IPS-NIHi7 (cell line): ENCODE results near the gene TFG.
"Not testable (repeated sequence)": the region's sequence is repeated elsewhere in the genome, so short reads cannot be mapped to it uniquely, and the experiment has no call there.

Experiments
- DNase-seq: peaks from one replicate; pipeline ENCODE4 v3.0.0; 2012; ENCODE audit warnings: mixed read lengths; ENCODE audit errors: extremely low spot score

TFG gene

DNA sequence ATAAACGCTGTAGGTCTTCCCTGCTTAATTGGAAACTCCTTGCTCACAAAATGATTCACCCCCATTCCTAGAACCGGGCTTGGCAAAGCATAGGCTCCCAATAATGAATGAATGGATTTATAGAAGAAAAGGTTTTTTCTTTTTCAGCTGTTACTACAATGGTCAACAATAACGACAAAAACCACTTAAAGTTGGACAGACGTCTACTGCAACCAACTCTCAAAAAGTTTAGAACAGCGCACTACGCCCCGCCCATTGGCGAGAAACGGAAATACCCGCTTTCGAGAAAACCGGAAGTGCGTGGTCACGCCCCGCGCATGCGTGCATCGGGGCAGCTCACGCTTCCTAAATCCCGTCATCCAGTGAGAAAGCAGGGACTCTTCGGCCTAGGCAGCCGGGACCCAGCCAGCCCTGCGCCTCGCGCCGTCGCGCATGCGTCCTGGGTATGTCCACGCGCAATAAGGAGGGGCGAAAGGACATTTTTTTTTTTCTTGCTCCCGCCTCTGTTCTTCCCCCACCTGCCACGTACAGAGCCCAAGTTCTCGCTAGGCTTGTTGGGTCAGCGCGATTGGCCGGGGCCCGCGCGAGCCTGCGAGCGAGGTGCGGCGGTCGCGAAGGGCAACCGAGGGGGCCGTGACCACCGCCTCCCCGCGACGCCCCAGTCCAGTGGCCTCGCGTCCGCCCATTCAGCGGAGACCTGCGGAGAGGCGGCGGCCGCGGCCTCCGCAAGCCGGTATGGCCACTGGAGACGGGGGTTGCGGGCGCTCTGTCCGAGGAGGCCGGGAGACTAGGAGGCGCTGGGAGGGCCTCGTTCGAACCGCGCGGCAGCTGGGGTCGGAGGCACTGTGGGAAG lies at the start of gene TFG:
Gene TFG, plus strand, starts transcription at position 506 of the 853 bp plus-strand sequence. CDS start 4,192 bp downstream, outside the sequence.
- peak; percentile 99 for DNase-seq

DNA sequence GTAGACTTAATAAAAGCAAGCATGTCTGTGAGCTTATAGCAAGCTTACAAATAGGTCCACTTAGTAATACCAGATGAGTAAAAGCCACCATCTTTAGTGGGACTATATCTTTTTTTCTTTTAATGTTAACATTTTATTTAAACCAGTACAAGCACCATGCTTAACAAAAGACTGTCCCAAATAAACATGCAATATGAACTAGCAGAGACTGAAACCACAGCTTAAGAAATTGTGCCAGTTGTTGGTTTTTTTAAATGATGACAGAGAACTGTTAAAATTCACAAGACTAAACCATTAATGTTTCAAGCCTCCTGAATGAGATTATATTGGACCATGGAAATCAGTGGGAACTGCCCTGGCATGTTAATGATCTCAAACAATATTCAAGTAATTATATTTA lies 48.0 kb upstream of the TFG start:
- DNase-seq = not testable (repeated sequence)

DNA sequence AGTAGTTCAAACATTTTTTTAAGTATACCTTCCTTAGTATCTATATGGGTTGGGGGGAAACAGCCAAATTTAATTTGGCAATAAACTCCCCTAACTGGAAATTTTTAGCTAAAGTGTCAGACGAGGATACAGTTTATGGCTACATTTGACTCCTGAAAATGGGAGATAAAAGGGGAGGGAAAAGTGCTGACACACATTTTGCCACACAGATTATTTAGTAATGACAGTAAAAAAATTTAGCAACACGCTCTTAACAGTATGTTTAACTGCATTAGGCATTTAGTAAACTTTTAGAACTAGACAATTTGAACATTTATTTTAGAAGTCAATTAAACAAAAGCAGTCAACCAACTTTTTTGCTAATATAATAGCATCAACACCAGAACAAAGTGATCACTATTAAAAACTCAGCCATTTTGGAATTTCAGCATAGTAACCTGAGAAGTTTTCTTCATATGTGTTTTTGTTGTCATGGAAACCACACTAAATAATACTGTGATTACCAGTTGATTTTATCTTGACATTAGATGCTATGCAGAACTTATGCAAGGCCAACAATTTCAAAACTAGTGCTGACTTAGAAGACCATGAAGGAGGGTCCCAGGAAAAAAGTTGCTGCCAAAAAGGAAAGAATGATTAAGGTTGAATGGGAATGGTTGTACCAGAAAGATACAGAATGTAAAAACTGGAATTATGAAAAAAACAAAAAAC lies 47.0 kb upstream of the TFG start:
- no peak for DNase-seq

DNA sequence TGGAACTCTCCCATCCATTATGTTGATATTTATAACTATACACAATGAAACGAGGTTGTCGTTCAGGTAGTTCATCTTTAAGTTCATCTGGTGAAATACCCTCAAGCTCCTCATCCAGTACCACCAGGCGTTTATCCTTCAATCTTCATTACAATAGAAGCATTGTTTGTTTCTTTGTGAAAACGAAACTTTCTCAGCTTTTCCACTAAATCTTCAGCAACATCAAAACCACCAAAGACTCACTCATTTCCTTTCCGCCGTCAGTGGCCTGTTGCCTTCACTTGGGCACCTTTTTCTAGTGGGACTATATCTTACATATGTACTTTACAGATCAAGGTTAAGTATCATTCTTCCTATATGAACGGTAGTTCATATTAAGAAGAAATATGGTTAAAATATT lies 44.1 kb upstream of the TFG start:
- DNase-seq = no peak

DNA sequence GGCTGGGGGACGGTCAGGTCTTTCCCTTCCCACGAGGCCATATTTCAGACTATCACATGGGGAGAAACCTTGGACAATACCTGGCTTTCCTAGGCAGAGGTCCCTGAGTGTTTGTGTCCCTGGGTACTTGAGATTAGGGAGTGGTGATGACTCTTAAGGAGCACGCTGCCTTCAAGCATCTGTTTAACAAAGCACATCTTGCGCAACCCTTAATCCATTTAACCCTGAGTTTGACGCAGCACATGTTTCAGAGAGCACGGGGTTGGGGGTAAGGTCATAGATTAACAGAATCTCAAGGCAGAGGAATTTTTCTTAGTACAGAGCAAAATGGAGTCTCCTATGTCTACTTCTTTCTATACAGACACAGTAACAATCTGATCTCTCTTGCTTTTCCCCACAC lies 42.6 kb upstream of the TFG start:
- DNase-seq = not testable (repeated sequence)

DNA sequence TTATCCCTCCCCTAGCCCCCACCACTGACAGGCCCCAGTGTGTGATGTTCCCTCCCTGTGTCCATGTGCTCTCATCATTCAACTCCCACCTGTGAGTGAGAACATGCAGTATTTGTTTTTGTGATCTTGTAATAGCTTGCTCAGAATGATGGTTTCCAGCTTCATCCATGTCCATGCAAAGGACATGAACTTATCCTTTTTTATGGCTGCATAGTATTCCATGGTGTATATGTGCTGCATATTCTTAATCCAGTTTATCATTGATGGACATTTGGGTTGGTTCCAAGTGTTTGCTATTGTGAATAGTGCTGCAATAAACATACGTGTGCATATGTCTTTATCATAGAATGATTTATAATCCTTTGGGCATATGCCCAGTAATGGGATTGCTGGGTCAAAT lies 42.0 kb upstream of the TFG start:
- DNase-seq = not testable (repeated sequence)

DNA sequence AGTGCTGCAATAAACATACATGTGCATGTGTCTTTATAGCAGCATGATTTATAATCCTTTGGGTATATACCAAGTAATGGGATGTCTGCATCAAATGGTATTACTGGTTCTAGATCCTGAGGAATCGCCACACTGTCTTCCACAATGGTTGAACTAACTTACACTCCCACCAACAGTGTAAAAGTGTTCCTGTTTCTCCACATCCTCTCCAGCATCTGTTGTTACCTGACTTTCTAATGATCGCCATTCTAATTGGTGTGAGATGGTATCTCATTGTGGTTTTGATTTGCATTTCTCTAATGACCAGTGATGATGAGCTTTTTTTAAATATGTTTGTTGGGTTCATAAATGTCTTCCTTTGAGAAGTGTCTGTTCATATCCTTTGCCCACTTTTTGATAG lies 38.3 kb upstream of the TFG start:
- not testable (repeated sequence) for DNase-seq

DNA sequence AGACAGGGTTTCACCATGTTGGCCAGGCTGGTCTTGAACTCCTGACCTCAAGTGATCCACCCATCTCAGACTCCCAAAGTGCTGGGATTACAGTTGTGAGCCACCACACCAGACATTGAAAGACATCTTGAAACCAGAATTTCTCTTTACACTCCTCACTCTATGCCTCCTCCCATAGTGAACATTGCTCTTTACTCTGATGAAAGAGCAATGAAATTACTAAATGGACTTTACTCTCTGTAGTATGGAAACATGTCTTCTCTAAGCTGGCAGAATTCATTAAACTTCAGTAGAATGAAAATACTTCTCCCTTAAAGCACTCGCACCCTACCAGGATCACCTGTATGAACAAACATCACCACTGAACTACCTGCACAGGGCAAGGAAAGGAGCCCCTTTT lies 27.8 kb upstream of the TFG start:
- DNase-seq = no peak

DNA sequence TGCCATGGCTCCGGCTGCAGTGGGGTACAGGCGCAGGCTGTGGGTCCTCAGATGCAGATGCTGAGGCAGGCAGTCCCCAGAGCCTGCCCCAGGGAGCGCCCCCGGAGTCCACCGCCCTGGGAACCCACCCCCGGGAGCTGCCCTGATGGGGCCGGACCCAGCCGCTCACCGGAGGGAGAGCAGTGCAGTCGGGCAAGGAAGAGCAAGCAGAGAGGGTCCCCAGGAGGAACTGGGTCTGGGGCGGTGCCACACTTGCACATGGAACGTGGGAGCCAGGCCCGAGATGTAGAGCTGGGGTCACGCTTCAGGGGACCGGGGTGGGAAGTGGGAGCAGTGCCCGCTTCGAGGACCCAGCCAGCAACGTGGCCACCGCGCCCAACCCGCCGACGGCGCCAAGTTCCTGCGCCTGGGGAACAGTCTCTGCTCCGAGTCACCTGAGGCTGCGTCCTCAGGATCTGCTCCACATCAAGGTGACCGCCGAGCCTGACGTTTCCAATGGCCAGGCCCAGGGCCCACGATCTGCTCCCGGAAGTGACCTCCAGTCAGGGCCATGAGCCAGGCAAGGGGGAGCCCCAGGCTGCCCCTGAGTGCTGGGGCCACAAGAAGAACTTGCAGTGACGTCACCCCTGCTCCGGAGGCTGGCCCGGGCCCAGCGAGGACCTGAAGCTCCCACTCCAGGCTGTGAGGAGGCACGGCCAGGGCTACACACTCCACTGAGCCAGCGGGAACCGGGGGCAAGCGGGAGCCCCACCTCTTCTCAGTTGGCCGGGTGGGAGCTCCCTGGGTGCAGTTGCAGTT lies 27.0 kb upstream of the TFG start:
- no peak for DNase-seq

DNA sequence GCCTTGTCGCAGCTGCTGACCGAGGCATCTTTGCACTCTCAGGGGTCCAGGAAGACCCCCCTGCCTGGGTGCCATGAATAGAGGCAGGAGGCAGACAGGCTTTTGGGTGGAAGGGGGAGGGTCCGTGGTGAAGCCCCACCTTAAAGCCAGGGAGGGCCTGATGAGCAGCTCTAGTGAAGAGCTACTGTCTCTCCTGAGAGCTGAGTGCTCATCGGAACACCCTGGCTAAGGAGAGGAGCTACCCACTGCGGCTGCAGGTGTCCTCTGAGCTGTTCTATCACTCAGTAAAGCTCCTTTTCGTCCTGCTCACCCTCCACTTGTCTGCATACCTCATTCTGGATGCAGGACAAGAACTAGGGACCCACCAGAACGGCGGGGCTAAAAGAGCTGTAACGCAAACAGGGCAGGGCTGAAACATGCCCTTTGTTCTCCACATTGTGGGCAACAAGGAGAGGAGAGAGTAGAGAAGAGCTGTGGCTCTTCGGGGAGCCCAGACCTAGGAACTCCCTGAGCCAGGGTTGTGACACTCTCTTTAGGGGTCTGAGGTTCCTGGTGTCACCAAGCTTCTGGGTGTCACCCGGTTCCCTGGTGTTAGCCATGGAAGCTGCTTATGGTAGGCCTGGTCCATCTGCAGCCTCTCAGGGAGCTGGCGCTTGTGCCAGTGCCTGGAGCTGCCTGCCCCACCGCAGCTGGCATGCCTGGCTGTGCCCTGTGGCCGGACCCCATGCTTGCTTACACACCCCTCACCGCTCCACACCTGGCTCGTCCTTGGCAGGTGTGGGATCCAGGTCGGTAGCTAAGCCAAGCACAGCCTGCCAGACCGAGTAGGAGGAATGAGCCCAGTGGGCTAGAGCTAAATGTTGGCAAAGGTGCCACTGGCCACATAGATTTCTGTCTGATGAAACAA lies 26.2 kb upstream of the TFG start:
- no peak for DNase-seq

DNA sequence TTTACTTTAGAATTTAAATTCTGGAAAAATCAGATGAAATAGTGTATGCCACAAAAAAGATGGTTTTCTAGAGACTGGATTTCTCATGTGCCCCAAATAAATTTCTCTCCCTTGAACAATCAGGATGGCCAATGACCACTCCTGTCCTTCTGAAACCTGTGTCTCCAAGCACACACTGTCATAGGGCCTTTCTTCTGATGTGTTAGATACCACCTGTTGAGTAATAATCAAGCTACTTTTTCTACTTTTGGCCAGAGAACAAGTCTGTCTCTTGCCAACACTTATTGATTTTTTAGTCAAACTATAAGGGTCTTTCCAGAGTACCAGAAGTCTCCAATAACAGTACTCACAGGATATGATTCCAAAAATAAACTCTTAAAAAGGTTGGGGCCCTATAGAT lies 16.1 kb upstream of the TFG start:
- DNase-seq = no peak

DNA sequence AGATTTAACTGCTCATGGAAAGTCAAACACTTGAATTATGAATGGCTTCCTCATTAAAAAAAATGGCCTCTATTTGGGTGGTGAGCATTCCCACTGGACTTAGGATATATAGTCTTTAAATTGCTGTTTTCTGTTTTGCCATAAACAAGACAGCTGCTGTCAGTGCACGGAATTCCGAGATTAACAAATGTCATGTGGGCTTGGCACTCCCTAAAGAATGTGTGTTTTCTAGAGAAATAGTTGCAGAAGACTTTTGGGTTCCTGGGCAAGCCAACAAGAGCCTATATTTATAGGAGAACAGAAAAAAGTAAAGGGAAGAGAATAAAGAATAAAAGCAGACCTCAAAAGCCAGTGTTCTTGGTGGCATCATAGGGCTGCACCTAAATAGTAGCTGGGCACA lies 13.6 kb upstream of the TFG start:
- DNase-seq = no peak

DNA sequence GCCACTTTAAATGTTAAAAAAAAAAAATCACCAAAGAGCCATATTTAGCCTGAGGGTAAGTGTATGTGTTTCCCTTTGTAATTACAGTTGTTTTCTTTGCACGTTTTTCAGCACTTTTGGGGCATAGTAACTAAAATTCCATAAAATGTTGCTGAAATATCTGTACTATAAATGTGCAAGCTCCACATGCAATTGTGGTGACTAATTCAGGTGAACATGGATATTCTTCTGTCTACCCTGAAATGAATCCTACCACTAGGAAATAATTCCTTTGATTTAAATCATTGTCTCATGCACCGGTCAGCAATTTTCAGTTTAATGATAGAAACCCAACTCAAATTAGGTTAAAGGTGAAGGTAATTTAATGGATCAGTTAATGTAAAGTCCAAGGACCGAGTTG lies 13.1 kb upstream of the TFG start:
- no peak for DNase-seq

DNA sequence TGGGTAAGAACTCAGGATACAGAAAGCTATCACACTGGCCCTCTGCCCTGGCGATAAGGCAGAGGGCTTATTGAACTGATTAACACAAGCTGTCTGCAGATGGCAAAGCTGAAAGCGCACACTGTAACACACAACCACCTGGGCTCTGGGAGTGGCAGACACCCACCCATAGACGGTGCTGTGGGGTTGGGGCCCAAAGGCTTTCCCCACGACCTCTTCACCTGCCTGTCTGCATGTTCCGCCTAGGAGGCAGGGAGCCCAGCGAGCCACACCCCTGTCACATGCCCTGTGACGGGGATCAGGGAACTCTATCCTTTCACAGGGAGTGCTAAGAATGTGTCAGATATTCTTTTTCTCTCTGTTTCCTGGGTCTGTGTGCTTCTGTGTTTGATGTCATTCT lies 12.1 kb upstream of the TFG start:
- no peak for DNase-seq

DNA sequence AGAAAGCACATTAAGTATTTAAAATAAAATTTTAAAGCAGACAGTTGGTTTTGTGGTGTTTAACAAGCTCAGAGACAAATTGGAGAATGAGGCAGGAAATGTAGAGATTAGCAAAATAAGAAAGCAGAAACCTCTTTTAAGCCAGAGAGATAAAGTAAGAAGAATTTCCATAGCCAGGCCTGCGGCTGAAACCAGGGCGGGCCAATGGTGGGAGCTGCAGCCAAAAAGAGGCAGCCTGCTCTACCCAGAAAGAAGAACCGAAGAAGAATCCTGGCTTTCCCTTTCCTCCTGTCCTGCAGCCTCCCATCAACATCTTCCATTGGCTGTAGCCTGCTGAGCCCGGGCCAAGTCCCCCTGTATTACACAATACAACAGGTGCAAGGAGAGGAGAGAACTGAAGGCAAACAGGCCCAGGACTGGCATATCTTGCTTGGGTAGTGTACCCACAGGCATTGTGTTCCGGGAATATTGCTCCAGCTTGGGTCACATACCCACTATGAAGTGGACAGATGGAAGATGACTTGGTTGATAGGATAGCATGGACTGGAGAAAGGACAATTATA lies 11.5 kb upstream of the TFG start:
- DNase-seq = no peak

DNA sequence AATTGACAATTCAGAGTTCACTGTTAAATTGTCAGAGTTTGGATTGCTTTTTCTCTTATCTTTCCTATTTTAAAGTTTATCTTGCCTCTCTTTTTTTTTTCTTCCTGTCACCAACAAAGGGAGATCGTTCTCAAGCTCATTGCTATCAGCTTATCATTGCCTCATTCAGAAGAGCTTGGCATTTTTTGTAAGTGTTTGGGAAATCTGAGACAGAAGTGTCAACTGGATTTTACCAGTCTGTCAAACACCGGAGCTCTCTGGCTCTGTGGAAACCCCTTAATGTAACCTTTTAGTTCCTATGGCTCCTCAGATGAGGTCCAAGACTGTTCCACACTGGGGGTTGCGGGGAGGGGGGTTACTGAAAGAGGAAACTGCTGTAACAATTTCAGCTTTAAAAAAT lies 10.6 kb upstream of the TFG start:
- no peak for DNase-seq

DNA sequence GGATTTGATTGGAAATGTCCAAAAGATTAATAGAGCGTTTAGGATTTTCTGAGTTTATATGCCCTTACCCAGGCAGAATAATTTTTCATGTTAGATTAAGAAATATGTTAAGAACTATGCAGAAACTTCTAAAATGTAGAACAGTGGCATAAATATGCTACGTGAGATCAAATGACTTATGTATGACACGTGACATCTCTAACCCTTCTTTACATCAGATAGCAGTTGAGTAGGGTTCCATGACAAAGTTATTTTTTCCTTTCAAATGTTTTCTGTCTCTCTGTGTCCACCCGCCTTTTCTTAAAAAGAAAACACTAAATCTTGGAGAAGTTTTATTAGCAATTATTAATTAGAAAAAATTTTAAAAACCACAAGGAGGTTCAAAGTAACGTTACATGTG lies 8.6 kb upstream of the TFG start:
- no peak for DNase-seq

DNA sequence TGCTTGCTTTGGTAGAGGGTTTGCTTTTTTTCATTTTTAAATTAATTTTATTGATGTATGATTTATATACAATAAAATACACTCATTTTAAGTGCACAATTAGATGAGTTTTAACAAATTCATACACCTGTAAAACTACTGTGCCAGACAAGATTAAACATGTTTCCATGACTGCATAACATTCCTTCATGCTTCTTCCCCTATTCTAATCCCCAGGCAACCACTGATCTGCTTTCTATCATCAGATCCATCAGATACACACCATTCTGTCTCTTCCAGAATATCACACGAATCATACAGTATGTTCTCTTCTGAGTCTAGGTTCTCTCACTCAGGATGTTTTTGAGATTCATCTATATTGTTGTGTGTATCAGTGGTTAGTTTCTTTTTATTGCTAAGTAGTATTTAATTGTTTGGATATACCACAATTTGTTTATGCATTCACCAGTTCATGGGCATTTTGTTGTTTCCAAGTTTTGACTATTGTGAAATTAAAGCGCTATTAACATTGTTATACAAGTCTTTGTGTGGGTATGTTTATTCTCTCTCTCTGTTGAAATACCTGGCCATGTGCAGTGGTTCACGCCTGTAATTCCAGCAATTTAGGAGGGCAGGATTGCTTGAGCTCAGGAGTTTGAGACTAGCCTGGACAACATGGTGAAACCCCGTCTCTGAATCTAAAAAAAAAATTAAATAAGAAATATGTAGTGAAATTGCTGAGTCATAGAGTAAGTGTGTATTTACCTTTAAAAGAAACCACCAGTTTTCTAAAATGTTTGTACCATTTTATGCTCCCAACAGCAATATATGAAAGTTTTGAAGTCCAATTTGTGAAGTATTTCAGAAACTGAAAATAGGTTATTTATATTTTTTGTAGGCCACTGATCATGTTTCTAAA lies 7.0 kb upstream of the TFG start:
- no peak for DNase-seq

DNA sequence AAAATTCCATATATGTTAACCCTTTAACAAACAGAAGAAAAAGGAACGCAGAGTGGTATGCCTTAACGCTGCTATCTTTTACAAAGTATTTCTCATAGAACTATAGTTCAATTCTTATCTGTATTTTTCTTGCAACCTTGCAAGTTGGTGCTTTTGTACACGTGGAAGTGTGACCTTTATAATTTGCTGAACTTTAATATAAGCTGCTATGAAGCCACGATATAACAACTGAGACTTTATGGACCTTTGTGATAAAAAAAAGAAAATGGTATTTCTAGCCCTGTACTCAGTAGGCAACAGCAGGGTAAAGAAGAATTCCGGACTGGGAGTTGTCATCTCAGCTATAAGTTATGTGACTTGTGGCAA lies 6.3 kb upstream of the TFG start:
- no peak for DNase-seq

DNA sequence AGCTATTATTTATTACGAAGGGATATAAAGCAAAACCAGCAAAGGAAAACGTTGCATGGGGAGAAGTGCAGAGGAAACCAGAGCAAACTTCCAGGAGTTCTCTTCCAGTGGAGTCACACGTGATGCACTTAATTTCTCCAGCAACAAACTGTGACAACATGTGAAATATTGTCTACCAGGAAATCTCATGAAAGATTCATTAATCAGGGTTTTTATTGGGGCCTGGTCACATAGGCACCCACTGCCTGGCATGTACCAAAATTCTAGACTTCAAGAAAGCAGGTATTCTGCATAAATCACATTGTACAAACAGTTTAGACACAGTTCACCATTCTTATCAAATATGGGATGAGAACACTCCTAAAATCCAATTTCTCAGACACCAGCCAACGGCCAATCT lies 5.4 kb upstream of the TFG start:
- DNase-seq = no peak
